DMS 273 (cell line): ENCODE measurements around the gene AFF3.
"Not testable (repeated sequence)": the region's sequence is repeated elsewhere in the genome, so short reads cannot be mapped to it uniquely, and the experiment has no call there.

Source experiments
- DNase-seq: peaks from one replicate; lab custom pipeline; 2025; ENCODE audit not compliant: unreplicated experiment; lab: John Stamatoyannopoulos, UW

Gene AFF3, protein sequence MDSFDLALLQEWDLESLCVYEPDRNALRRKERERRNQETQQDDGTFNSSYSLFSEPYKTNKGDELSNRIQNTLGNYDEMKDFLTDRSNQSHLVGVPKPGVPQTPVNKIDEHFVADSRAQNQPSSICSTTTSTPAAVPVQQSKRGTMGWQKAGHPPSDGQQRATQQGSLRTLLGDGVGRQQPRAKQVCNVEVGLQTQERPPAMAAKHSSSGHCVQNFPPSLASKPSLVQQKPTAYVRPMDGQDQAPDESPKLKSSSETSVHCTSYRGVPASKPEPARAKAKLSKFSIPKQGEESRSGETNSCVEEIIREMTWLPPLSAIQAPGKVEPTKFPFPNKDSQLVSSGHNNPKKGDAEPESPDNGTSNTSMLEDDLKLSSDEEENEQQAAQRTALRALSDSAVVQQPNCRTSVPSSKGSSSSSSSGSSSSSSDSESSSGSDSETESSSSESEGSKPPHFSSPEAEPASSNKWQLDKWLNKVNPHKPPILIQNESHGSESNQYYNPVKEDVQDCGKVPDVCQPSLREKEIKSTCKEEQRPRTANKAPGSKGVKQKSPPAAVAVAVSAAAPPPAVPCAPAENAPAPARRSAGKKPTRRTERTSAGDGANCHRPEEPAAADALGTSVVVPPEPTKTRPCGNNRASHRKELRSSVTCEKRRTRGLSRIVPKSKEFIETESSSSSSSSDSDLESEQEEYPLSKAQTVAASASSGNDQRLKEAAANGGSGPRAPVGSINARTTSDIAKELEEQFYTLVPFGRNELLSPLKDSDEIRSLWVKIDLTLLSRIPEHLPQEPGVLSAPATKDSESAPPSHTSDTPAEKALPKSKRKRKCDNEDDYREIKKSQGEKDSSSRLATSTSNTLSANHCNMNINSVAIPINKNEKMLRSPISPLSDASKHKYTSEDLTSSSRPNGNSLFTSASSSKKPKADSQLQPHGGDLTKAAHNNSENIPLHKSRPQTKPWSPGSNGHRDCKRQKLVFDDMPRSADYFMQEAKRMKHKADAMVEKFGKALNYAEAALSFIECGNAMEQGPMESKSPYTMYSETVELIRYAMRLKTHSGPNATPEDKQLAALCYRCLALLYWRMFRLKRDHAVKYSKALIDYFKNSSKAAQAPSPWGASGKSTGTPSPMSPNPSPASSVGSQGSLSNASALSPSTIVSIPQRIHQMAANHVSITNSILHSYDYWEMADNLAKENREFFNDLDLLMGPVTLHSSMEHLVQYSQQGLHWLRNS (N-terminal part only)

GRCh38 chr2:100142393-100142792, at the start of gene AFF3:
Gene AFF3 (minus strand): TSS chr2:100142590. CDS start chr2:100104454, 38,136 bp downstream.
- no peak for DNase-seq

DNA sequence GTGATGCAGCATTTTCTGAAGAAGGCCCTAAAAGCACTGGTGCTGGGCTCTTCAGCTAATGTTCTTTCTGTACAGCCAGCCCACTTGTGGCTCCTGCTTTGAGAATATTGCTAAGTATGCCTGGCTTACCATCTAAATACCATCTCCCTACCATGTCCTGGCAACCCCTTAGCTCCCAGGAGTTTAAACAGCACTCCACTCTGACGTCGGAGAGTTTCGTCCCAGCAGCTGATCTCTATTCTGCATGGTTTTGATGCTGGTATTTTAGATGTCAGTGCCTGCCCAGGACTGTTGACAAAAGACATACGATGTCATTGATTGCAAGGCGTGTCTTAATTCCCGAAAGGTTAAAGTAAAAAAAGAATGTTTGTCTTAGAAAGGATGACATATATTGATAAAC, 47.0 kb upstream of the AFF3 start:
- no peak for DNase-seq

DNA sequence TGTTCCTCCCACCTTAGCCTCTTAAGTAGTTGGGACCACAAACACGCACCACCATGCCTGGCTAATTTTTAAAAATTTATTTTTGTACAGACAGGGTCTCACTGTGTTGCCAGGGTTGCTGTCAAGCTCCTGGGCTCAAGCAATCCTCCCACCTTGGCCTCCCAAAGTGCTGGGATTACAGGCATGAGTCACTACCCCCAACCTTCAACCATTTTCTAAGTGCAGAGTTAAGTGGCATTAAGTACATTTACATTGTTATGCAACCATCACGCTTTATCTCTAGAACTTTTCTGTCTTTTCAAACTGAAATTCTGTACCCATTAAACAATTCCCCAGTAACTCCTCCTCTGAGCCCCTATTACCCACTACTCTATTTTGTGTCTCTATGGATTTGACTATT, 45.9 kb upstream of the AFF3 start:
- DNase-seq = no peak

DNA sequence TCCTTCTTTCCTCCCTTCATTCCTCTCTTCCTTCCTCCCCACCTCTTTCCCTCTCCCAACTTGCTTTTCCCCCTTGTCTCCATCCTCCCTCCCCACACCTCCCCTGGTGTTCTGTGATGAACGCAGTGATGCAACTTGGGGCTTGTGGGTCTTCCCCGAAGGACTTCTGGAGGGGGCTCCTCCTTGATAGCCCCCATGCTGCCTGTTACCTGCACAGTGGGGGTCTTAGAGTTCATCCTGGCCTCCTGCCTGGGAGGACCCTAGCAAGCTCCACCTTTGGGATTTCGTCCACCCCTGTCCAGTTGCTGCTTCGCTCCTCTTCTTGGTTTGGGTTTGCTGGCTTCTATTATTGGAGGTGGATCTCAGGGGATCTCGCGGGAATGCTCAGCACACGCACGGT, 43.7 kb upstream of the AFF3 start:
- DNase-seq = no peak

- no peak for DNase-seq
Measured at GRCh38 chr2:100185516-100185915, 43.1 kb upstream of the AFF3 start.

- DNase-seq = no peak
Measured at GRCh38 chr2:100185105-100185504, 42.7 kb upstream of the AFF3 start.

DNA sequence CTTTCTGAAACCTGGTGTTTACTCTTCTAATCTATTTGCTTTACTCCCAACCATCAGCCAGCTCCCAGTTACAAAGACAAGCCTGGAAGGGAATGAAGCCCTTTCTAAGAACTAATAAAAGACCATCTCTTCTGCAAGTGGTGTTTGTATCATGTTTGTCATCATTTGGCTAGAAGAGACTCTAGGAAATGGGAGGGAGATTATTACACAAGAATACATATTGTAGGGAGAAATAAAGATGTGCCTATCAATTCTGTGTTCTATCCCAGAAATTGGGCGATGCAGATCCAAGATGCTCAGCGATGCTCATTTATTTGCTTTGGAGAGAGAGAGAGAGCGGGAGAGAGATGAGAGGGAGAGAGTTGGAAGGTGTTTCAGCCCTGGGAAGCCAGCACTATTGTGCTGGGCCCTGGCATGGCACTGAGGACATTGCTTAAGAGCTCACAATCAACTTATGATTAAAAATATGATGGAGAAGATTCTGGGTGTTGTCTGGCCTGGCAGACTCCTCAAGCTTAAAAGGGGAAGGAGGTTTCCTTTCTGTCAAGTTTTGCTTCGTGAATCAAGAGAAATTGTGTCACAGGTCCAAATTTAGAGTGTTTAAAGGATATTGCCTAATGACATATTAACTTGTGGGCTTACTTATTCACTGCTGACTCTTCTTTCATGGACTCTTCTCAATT, 41.8 kb upstream of the AFF3 start:
- DNase-seq = no peak

DNA sequence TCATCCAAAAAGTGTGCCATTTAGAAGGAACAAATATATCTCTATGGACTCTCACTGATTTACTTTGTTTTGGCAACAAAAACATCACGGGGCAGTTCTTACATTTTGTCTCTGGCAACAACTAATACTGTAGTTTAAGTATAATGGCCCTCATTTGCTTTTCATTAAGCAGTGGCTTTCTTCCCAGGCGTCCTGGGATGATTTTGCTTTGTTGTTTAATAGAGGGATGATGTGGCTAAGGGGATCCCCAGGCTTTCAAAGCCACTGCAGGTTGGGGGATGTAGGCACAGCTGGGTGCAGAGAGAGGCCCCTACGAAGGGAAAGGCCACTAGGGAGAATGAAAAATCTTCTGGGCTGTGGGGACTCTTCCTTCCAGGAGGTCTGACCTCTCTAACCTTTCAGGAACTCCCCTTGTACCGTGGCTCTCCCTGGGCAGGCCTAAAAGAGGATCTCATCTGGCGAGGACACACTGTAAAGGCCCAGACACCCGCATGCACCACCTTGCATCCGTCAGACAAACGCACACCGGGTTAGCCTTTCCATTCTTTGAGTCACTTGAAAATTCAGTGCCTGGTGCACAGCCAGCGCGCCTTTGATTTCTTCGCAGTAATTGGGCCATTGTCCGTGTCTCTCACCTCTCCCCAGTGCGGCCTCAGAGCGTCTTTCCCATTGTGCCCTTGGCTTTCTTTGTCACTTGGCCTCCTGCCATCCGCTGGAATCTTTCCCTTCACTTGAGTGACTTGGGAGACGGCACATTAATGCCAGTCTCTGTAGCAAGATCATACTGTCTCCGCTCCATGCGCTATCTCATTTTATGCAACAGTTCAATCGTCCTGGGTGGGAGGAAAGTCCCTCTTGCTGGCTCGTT, 40.3 kb upstream of the AFF3 start:
- no peak for DNase-seq

GRCh38 chr2:100180503-100180902, 38.1 kb upstream of the AFF3 start:
- no peak for DNase-seq

DNA sequence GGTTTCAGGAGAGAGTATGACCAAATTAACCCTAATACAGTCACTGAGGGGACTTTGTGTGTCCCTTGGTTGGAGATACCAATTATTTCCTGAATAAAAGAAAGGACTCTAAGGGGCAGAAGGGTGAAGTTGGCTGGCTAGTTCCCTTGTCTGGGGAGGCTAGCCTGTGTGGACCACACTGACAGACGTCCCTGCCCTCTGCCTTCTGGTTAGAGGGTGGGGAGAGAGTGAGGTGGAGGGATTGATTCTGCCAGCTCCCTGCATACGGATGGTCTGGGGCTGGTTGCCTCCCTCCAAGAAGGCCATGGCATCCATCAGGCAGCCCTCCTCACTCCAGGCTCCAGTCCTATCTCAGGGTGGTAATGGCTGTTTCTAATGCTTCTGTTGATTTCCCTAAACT, 37.4 kb upstream of the AFF3 start:
- DNase-seq = no peak

GRCh38 chr2:100178864-100179263, 36.5 kb upstream of the AFF3 start:
- DNase-seq = no peak

GRCh38 chr2:100178085-100178788, 35.8 kb upstream of the AFF3 start:
- DNase-seq = peak; percentile 94

DNA sequence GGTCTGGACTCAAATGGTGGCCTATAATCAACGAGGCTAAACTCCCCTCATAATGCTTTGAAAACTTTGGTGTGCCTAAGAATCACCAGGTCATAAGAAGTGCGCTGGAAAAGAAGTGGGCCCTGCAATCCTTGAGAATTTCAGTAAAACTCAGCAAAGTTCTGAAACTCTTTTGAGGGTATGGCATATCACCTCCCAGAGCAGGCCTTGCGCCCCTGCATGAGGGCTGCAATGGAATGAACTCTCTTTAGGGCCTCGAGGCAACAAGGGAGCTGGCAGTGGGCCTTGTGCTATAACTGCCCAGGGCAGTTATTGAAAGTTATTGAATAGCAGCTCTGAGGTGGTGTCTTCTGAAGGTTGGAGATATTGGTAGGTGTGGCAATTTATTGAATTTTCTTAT, 34.5 kb upstream of the AFF3 start:
- DNase-seq = no peak

DNA sequence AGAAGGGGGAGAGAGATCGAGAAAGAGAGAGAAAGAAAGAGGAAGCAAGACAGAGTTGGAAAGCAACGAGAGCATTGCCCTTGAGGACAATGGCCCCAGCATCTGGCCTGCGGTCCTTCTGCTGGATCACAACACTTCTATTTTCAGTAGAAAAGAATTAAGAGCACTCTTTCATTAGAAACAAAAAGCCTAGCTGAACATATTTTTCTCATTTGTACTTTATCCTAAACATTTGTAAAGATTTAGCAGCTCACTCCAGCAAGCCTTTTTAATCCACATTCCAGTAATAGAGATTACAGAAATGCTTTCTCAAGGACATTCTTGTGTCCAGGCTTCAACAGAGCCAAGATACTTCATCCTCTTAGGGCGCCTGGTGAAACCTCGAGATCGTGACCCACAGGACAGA, 31.6 kb upstream of the AFF3 start:
- no peak for DNase-seq

DNA sequence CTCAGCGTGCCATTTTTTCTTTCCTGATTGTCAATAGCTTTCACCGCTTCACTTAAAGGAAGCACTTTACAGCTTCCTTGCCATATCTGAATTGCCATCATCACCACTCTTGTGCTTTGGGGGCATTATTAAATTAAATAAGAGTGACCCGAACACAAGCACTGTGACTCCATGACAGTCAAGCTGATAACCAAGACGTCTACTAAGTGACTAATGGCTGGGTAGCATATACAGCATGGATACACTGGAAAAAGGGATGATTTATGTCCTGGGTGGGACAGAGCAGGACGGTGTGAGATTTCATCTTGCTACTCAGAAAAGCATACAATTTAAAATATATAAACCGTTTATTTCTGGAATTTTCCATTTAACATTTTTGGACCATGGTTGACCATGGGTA, 24.3 kb upstream of the AFF3 start:
- no peak for DNase-seq

- DNase-seq = no peak
Measured at GRCh38 chr2:100163605-100164004, 21.2 kb upstream of the AFF3 start.

DNA sequence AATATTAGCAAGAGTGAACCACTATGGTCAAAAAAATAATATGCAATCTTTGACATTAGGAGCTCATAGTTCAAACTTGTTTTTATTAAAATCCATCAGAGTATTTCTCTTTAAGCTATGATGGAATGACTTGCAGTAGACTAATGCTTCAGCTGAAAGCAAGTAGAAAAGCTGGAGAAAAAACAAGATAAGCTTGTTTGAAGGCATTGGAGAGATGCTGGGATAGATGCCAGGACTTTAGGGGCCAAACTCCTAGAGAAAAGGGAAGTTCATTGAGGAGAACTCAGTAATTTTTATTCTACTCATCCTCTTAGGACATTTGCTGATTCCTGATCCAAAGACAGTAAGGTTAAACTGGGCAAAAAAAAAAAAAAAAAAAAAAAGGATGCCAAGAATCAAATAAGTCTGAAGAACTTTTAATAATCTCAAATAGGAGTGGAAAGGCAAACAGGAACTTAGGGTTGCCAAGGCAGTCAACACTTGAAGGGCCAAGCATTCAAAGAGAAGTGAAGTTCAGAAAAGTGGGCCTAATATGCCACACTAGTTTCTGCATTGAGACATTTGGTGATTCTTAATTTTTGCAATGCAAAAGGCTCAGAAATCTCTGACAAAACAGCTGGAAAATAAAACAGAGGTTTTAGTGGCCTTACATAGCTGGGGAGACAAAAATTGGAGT, 19.7 kb upstream of the AFF3 start:
- no peak for DNase-seq

GRCh38 chr2:100160396-100160795, 18.0 kb upstream of the AFF3 start:
- no peak for DNase-seq

DNA sequence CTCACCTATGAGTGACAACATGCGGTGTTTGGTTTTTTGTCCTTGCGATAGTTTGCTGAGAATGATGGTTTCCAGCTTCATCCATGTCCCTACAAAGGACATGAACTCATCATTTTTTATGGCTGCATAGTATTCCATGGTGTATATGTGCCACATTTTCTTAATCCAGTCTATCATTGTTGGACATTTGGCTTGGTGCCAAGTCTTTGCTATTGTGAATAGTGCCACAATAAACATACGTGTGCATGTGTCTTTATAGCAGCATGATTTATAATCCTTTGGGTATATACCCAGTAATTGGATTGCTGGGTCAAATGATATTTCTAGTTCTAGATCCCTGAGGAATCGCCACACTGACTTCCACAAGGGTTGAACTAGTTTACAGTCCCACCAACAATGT, 9.4 kb upstream of the AFF3 start:
- not testable (repeated sequence) for DNase-seq
